ENCODE measurements around the gene GREB1L.
"Not testable (repeated sequence)": the region's sequence is repeated elsewhere in the genome, so short reads cannot be mapped to it uniquely, and the experiment has no call there.

Gene GREB1L

GRCh38 chr18:21309248-21309647 is 67.2 kb downstream of the GREB1L start:
- DNase-seq: no peak

- not testable (repeated sequence) for DNase-seq
Measured at GRCh38 chr18:21311980-21312379, 69.9 kb downstream of the GREB1L start.

GRCh38 chr18:21313576-21313975 is 71.5 kb downstream of the GREB1L start:
- no peak for DNase-seq

GRCh38 chr18:21314724-21315123 is 72.7 kb downstream of the GREB1L start:
- DNase-seq: no peak

GRCh38 chr18:21315126-21315525 is 73.1 kb downstream of the GREB1L start:
- not testable (repeated sequence) for DNase-seq

GRCh38 chr18:21315741-21316197 is 73.7 kb downstream of the GREB1L start:
- peak; percentile 99 for DNase-seq

- DNase-seq: no peak
Measured at GRCh38 chr18:21316296-21316695, 74.3 kb downstream of the GREB1L start.

- DNase-seq: no peak
Measured at GRCh38 chr18:21321711-21322110, 79.7 kb downstream of the GREB1L start.

- no peak for DNase-seq
Measured at GRCh38 chr18:21327101-21327500, 85.1 kb downstream of the GREB1L start.

GRCh38 chr18:21330122-21330701 is 88.2 kb downstream of the GREB1L start:
- peak; percentile 63 for DNase-seq

- DNase-seq: no peak
Measured at GRCh38 chr18:21331065-21331464, 89.0 kb downstream of the GREB1L start.

- no peak for DNase-seq
Measured at GRCh38 chr18:21335927-21336488, 94.0 kb downstream of the GREB1L start.

- DNase-seq: no peak
Measured at GRCh38 chr18:21336846-21337245, 94.8 kb downstream of the GREB1L start.

- DNase-seq: peak; percentile 60
Measured at GRCh38 chr18:21341141-21341540, 99.1 kb downstream of the GREB1L start.

- DNase-seq: peak; percentile 69
Measured at GRCh38 chr18:21342372-21342771, 100.3 kb downstream of the GREB1L start.

- no peak for DNase-seq
Measured at GRCh38 chr18:21344860-21345259, 102.8 kb downstream of the GREB1L start.

GRCh38 chr18:21345840-21346239 is 103.8 kb downstream of the GREB1L start:
- no peak for DNase-seq

GRCh38 chr18:21359746-21360145 is 117.7 kb downstream of the GREB1L start:
- no peak for DNase-seq

- peak; percentile 85 for DNase-seq
Measured at GRCh38 chr18:21361307-21361880, 119.4 kb downstream of the GREB1L start.

GRCh38 chr18:21362831-21363230 is 120.8 kb downstream of the GREB1L start:
- no peak for DNase-seq

- peak; percentile 67 for DNase-seq
Measured at GRCh38 chr18:21363348-21363747, 121.3 kb downstream of the GREB1L start.

GRCh38 chr18:21364471-21364870 is 122.4 kb downstream of the GREB1L start:
- DNase-seq: no peak

GRCh38 chr18:21366896-21367295 is 124.9 kb downstream of the GREB1L start:
- DNase-seq: no peak

- DNase-seq: no peak
Measured at GRCh38 chr18:21369146-21369545, 127.1 kb downstream of the GREB1L start.

- not testable (repeated sequence) for DNase-seq
Measured at GRCh38 chr18:21369597-21369996, 127.6 kb downstream of the GREB1L start.
